NCI-H187 (cell line): Measurements from ENCODE around the gene GAL3ST2.
"Not testable (repeated sequence)": the region's sequence is repeated elsewhere in the genome, so short reads cannot be mapped to it uniquely, and the experiment has no call there.

Source experiments
- DNase-seq, 2 experiments: peaks; one replicate each; lab custom pipeline; 2025; lab: John Stamatoyannopoulos, UW

GAL3ST2 gene

GRCh38 chr2:241809383-241810306 lies 33.0 kb downstream of the GAL3ST2 start:
- DNase-seq = no peak

- no peak for DNase-seq
Observed at GRCh38 chr2:241810307-241811200, 33.9 kb downstream of the GAL3ST2 start.

GRCh38 chr2:241811201-241811951 lies 34.8 kb downstream of the GAL3ST2 start:
- DNase-seq = no peak

GRCh38 chr2:241811952-241812729 lies 35.5 kb downstream of the GAL3ST2 start:
- DNase-seq = no peak

- DNase-seq = no peak
Observed at GRCh38 chr2:241812730-241813643, 36.4 kb downstream of the GAL3ST2 start.

- no peak for DNase-seq
Observed at GRCh38 chr2:241813644-241814392, 37.2 kb downstream of the GAL3ST2 start.

GRCh38 chr2:241814393-241814642 lies 37.7 kb downstream of the GAL3ST2 start:
- no peak for DNase-seq

- DNase-seq = no peak
Observed at GRCh38 chr2:241814643-241815476, 38.2 kb downstream of the GAL3ST2 start.

GRCh38 chr2:241815477-241816430 lies 39.1 kb downstream of the GAL3ST2 start:
- no peak for DNase-seq

- DNase-seq = no peak
Observed at GRCh38 chr2:241816431-241817121, 40.0 kb downstream of the GAL3ST2 start.

GRCh38 chr2:241817126-241817820 lies 40.7 kb downstream of the GAL3ST2 start:
- no peak for DNase-seq

- not testable (repeated sequence) for DNase-seq
Observed at GRCh38 chr2:241817821-241818215, 41.2 kb downstream of the GAL3ST2 start.

GRCh38 chr2:241818229-241818942 lies 41.8 kb downstream of the GAL3ST2 start:
- no peak for DNase-seq

GRCh38 chr2:241818943-241819270 lies 42.3 kb downstream of the GAL3ST2 start:
- no peak for DNase-seq

GRCh38 chr2:241819947-241820624 lies 43.5 kb downstream of the GAL3ST2 start:
- DNase-seq = not testable (repeated sequence)
